Amniotic stem cell (primary cell): ENCODE results near the gene HRH2.
"Not testable (repeated sequence)": the region's sequence is repeated elsewhere in the genome, so short reads cannot be mapped to it uniquely, and the experiment has no call there.

Experiments used
- DNase-seq: peaks from one replicate; lab custom pipeline; 2025; lab: John Stamatoyannopoulos, UW

Gene HRH2

DNA sequence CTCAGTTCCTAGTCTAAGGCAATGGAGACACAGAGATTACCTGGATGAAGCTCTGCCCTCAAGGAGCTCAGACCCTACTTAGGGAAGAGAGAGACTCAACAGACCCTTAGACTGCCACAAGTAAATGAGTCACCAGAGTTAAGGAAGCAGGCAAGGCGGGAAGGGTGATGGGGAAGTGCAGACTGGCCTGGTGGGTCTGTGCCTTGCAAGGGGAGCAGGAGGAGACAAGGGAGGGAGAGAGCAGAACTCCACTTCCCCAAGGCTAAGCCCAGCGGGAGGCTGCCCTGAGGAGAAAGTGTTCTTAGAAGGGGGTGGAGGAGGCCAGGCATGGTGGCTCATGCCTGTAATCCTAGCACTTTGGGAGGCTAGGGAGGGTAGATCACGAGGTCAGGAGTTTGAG lies 83.7 kb downstream of the HRH2 start:
- no peak for DNase-seq

DNA sequence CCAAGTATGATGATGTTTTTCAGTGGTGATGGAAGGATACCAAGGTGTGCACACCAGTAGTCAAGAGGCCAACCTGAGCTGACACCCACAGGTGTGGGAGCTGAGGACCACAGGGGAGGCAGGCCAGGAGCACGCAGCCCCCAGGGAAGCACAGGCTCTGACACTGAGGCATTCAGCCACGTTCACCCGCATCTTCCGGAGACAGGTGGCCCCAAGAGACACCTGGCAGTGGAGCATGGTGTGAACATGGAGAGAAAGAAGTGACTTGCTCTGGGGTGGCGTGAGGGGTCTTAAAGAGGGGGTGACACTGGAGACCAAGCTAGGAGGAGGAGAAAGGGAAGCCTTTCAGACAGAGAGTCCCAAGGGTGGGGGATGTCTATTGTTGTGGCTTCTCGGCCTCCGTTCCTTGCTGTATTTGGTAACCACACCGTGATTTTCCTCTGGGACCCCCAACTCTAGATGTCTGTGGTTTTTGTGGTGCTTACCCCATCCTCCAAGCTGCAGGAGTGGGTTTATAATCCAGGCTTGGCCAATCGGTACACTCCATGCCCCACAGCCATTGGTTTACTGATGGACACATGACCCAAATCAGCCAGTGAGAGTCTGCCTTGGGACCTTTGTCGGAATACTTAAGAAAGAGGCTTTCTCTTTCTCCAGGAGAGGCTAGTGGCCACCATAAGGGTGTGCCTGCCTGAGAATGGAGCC lies 84.6 kb downstream of the HRH2 start:
- no peak for DNase-seq

DNA sequence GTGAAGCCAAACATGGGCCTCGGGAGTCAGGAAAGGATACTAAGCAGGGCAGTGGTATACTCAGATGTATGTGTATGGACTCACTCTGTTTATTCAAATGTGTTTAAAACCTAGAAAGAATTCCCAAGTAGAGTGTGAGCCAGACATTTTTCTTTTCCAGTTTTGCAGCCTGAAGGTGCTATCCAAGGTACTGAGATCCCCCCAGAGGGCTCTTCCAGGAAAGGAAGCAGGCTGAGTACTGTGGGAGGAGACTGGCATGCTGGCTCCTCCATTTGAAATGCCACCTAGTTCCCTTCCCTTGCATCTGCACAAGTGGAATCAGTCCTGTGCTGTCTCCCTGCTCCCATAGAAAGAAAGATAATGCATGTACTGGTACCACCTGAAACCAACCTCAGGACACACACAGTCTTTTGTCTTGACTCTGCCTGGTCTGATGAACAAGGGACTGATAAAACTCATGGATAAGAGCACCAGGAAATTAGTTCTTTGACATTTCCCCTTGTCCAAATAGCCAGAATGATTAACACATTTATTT lies 85.9 kb downstream of the HRH2 start:
- no peak for DNase-seq

DNA sequence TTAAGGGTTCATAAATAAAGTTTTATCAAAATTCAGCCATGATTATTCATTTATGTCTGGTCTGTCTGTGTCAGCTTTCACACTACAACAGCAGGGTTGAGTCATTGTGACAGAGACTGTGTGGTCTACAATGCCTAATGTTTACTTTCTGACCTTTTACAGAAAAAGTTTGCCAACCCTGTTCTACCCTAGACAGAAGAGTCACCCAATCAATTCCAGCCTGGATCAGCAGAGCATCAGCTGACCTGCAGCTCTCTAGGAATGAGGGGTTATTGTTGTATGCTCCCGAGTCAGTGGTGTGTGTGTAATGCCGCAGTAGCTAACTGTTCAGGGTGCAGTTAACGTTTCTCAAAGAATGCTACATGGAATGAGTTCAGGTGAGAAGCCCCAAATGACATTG lies 87.3 kb downstream of the HRH2 start:
- DNase-seq: no peak

DNA sequence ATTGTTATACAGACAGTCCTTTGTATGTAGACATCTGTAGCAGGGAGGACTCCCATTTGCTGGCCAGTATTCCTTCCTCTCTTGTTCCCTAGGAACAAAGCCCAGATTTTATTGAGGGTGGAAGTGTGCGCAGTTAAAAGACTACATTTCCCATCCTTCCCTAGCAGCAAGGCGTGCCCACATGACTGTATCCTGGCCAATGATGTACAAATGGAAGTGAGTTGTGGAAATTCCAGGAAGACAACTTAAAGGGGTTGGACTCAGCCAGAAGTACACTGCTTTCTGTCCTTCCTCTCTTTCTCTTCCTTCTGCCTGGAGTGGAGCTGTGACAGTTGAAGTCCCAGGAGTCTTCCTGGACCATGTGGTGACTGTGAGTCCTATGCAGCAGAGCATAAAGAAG lies 89.0 kb downstream of the HRH2 start:
- DNase-seq: no peak

DNA sequence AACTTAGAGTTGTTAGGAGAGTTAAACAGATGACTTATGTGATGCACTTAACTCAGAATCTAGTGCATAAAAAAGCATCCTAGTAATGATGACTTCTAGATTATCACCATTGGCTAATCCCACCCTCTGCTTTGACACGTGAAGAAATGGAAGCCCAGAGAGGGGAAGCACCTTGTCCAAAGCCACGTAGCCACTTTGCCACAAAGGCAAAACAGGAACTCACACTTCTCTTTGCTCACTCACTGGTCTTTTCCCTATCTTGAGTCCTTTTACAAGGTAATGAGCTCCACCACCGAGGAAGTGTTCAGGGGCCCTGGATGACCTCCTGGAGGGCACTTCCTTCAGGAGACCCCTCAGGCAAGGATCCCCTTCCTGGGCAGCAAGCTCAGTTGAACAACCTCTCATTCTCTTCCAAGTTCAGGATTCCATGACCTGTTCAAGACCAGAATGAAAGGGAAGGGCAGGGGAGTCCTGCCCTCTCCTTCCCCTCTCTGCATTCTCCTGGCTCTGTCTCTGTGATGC lies 89.7 kb downstream of the HRH2 start:
- DNase-seq: no peak

DNA sequence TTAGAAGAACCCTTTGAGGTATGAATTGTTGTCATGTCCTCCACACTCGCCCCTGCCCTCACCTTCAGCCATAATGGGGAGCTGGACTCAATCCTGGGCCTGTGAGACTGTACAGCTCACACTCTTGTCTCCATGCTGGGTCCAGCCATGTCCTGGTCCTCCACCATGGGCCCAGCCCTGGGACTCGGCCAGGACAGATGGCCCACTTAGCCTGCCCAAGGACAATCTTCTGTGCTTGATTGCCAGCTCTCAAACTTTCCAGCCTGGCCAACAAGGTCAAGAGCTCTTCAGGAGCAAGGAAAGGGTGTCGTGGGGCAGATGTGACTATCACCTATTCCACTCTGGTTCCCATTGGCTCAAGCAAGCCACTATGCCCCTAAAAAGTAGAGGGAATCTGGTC lies 90.8 kb downstream of the HRH2 start:
- no peak for DNase-seq

DNA sequence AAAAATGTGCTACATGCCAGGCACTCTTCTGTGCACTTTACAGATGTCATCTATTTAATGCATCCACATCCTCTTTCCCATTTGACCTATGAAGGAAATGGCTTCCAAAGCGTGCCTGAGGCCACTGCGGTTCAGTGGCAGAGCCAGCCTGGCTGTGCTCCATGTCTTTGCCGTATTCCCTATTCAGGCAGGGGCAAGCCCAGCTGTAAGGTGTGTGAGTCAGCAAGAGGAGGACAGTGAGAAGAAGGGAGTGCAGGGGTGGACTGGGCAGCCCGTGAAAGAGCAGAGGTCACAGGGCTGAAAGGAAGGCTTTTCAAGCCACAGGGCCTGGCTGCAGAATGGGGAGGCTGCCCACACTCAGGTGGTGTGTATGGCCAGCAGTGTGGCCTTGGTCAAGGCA lies 91.7 kb downstream of the HRH2 start:
- DNase-seq: no peak

DNA sequence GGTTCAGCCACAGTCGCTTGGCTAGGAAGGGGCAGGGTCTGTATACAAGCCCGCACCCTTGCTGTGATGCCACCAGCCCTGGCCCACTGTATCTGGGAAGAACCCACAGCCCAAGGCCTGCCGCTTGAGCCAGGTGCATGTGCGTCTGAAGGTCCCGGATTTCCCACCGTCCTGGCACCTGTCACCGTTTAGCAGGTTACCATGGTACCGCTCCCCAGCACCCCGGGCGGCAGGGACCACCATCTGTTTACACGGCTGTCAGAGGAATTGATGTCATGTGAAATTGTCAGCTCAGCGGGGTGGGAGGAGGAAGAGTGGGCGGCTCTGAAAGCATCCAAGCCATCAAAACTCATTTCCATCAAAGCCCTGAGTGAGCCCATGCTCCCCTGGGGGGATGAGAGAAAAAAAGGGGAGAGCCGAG lies 92.7 kb downstream of the HRH2 start:
- DNase-seq: no peak

DNA sequence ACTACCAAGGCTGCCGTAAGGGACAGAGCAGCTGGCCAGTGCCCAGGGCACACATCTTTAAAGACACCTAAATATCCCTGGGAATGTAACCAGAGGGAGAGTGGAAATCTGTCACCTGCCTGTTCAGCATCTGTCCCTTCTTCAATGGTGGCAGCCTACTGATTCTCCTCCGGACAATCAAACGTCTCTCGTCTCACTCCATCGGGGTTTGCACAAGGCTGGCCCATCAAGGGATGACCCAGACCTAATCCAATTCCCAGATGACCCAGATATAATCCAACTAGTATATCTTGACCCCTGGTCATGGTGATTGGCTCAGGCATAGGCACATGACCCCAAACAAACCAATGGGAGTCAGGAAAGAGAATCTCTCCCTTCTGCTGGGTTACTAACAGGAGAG lies 93.5 kb downstream of the HRH2 start:
- no peak for DNase-seq

DNA sequence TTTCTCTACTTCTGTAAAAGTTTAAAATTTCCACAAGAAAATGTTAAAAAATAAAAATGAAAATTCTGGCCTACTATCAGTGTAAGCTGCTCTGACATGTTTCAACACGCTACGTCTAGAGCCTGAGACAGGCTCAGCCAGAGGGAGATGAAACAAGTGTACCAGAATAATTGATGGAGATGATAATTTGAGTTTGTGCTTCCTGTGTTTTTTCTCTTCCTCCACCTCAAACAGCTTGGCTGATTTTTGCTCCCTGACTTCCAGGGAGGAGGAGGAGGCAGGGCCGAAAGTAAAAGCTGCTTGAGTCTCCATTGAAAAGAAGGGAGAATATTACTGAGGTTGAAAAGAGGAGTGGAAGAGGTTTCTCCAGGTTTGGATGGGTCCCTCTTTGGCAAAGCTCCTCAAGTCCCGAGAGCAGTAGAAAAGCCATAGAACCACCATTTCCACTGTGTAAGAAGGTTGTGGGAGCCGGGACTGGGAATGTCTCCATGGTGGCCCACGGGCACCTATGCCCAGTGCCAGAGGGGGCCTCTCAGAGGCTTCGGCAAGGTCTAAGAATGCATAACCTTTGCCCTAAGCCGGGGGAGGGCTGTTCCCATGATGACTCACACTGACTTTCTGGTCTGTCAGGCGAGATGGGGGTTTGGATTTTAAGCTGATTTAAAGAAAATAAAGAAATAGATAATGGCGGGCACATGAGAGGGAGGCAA lies 95.1 kb downstream of the HRH2 start:
- no peak for DNase-seq

DNA sequence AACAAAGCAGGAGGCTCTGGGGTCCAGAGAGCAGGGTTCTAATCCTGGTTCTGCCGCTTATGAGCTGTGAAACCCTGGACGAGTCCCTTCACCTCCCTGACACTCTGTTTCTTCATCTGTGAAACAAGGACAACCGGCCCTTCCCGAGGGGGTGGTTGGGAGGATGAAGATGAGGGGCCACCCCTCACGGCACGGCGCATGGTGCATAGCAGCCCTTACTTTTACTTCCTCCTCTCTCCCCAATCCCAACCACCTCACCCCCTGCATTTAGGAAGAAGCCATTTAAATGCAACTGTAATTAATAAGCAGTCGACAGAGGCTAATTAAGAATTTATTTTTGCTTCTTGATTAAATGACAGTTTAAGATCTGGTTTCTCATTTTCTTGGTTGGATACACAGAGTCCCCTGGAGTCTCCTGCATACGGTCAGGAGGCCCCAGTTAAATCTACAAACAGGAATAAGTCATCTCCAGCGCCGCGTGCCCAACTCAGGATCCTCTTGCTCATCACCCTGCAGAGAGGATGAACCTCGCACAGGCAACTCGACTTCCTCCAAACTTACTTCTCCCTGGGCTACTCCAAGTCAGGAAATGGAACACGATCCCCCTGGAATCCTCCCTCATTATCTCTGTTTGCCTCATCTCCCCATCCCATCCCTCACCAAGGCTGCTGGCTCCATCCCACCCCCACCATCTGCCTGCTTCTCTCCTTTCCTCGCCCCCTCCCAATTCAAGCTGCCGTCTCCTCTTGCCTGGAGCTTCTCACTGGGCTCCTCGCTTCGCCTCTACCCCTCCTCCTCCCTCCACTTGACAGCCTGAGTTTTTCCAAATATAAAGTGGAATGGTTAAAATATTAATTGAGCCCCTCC lies 95.9 kb downstream of the HRH2 start:
- DNase-seq: no peak

DNA sequence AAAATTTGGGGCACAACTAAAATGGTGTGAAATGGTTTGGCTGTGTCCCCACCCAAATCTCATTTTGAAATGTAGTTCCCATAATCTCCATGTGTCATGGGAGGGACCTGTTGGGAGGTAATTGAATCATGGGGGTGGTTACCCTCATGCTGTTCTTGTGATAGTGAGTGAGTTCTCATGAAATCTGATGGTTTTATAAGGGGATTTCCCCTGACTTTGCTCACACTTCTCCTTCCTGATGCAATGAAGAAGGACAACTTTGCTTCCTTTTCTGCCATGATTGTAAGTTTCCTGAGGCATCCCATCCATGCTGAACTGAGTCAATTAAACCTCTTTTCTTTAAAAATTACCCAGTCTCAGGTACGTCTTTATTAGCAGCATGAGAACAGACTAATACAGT lies 102.1 kb downstream of the HRH2 start:
- not testable (repeated sequence) for DNase-seq
